T-helper 2 cell treated with Interferon-gamma antibody and Interleukin-4, amounts not matched to agents 5 μg/mL and 100 μg/mL, for 36 hours (primary cell): ENCODE measurements around the gene METTL25B.

ENCODE experiments used
- DNase-seq: peaks from one replicate; pipeline ENCODE4 v3.0.0; 2021; ENCODE audit warnings: low spot score
- H3K27ac Mint-ChIP-seq: one replicate; pipeline ENCODE4 v1.8.0; 2021; ENCODE audit warnings: mild to moderate bottlenecking, mixed read lengths
- H3K27me3 Mint-ChIP-seq: one replicate; pipeline ENCODE4 v1.8.0; 2021; ENCODE audit warnings: low read depth, mixed read lengths
- H3K36me3 Mint-ChIP-seq: one replicate; pipeline ENCODE4 v1.8.0; 2021; ENCODE audit warnings: low read depth, mixed read lengths
- H3K4me1 Mint-ChIP-seq: one replicate; pipeline ENCODE4 v1.8.0; 2021; ENCODE audit warnings: low read depth, mixed read lengths
- H3K4me3 Mint-ChIP-seq: one replicate; pipeline ENCODE4 v1.8.0; 2022; ENCODE audit warnings: mild to moderate bottlenecking, moderate library complexity, mixed read lengths
- H3K9me3 Mint-ChIP-seq: one replicate; pipeline ENCODE4 v1.8.0; 2021; ENCODE audit warnings: mixed read lengths

METTL25B gene

DNA sequence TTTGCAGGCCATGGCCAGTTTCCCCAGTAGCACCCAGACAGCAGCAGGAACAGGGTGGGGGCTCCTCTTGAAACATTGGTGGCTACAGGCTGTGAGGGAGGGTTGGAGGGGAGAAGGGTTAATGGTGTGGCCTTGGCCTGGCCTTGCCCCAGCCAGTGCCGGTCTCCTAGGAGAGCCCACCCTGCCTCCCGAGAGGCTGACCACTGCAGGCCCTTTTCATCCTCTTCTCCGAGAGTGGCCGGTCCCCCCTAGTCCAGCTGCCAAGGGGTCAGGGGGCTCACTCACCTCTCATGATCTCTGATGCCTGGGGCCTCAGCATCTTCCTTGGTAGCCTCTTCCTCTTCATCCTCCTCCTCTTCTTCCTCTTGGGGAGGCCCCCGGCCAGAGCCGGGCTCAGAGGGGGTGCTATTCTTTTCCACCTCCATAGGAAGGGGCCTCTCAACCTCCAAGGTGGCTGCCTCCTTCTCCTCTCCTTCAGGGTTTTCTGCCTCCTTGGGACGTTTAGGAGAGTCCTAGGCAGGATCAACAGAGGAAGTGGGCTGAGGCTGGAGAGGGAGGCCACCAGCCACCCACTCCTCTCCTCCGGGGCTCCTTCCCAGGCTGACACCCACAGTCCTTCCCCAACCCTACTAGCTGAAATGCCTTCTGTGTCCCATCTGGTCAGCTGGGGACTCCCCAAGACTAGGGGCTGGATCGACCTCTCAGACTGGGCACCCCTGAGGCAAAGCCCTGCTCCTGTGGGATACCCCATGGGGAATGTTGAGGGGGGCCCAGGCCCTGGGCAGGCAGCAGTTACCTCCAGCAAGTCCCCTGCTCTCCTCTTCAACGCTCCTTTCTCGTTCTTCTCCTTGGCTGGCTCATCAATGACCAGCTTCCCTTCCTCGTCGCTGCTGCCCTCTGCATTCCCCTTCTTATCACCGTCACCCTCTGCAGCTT is 15.4 kb downstream of the METTL25B start:
- H3K27me3 Mint-ChIP-seq: no peaks in the 10 kb centered on the region
- H3K27ac Mint-ChIP-seq: peak overlapping the region; percentile 24
- H3K36me3 Mint-ChIP-seq: peaks cover 43% of the 10 kb centered on the region
- no peak overlapping the region for H3K4me3 Mint-ChIP-seq
- peaks cover 47% of the 10 kb centered on the region for H3K4me1 Mint-ChIP-seq
- no peaks in the 10 kb centered on the region for H3K9me3 Mint-ChIP-seq
- no peak for DNase-seq

DNA sequence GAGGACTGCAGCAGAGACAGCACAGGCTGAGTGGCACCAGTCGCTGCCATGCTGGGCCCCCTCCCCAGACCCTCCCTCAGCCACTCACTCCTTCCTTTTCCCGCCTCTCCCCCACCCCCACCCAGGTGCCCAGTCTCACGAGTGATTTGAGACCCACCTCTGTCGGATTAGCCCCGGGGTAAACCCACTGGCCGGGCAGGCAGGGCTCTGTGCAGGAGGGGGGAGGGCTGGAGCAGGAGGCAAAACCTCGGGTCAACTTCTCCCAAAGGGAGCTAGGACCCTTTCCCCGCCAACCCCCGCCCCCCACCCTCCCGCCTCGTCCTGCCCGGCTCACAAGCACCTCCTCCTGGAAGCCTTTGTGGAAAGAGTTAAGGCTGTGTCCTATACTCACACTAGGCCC is 16.1 kb downstream of the METTL25B start:
- peaks cover 50% of the 10 kb centered on the region for H3K36me3 Mint-ChIP-seq
- no peaks in the 10 kb centered on the region for H3K27me3 Mint-ChIP-seq
- peaks cover 54% of the 10 kb centered on the region for H3K4me1 Mint-ChIP-seq
- DNase-seq: no peak
- H3K9me3 Mint-ChIP-seq: no peaks in the 10 kb centered on the region
- H3K4me3 Mint-ChIP-seq: no peak overlapping the region
- H3K27ac Mint-ChIP-seq: peak overlapping the region; percentile 56

DNA sequence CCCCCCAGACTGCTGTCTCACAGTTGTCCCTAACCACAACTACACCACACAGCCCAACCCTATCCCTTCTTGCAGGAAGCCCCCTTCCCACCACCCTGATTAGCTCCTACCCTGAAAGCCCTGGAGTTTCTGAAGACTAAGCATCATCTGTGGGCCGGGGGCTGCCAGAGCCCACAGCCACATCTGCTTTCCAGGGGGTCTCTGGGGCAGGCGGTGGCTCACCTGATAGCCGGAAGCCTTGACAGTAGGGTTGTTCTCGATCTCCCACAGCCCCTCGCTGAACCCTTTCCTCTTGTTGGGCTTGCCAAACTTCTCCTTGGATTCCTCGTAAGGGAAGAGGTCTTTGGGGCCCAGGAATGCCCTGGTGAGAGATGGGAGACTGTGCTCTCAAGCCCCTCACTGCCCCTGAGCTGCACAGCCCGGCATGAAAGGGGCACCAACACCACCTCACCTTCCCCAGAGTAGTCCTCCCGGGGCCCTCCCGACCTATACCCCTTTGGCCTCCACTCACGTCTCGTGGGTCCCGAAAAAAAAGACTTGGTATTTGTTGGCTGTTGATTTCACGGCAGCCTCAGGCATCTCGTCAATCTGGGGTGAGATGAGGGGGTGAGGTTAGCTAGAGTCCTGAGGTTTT is 16.6 kb downstream of the METTL25B start:
- H3K36me3 Mint-ChIP-seq: peaks cover 54% of the 10 kb centered on the region
- H3K27ac Mint-ChIP-seq: peak overlapping the region; percentile 56
- H3K4me1 Mint-ChIP-seq: peaks cover 60% of the 10 kb centered on the region
- H3K4me3 Mint-ChIP-seq: no peak overlapping the region
- no peaks in the 10 kb centered on the region for H3K27me3 Mint-ChIP-seq
- H3K9me3 Mint-ChIP-seq: no peaks in the 10 kb centered on the region
- no peak for DNase-seq

DNA sequence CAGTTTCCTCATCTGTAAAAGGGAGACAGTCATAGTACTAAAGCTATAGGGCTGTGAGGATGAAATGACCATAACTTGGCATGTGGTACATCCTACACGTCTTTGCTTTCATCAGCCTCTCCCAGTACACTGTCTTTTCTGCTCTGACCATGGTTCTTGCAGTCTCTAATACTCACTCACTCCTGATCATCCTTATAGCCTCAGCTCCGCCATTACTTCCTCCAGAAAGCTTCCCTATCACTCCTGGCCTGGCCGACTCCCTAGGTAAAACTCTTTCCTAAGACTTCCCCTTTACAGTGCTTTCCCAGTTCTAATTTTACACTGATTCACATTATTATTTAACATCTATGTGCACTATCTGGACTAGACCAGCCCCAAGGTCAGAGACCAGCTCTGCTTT is 17.6 kb downstream of the METTL25B start:
- Mint-ChIP-seq H3K27ac (peak overlapping the region; percentile 90), H3K36me3 (peaks cover 58% of the 10 kb centered on the region), H3K27me3 (no peaks in the 10 kb centered on the region), H3K4me3 (peak overlapping the region; percentile 78), H3K4me1 (peaks cover 56% of the 10 kb centered on the region), H3K9me3 (no peaks in the 10 kb centered on the region)
- no peak for DNase-seq

DNA sequence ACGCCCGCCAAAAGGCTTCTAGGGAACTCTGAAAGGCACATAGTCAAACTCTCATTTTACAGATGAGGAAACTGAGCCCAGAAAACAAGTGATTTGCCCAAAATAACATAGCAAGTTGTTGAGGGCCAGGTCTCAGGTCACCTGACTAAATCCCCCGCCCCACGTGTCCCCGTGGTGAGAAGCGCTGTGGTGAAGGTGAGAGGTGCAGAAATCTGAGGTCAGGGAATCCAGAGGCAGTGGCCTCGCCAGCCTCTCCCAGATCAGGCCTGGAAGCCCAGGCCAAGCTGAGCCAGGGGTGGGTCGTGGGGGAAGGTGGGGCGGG is 18.1 kb downstream of the METTL25B start:
- H3K36me3 Mint-ChIP-seq: peaks cover 54% of the 10 kb centered on the region

GRCh38 chr1:156746728-156747631 is 18.7 kb downstream of the METTL25B start:
- Mint-ChIP-seq H3K36me3 (peaks cover 50% of the 10 kb centered on the region), H3K4me3 (peak overlapping the region; percentile 98), H3K4me1 (peaks cover 50% of the 10 kb centered on the region), H3K27me3 (no peaks in the 10 kb centered on the region), H3K9me3 (no peaks in the 10 kb centered on the region), H3K27ac (peak overlapping the region; percentile 96)
- DNase-seq: no peak

More for the DNA sequence above, 18.1 kb downstream of the METTL25B start:
- Mint-ChIP-seq H3K4me3 (peak overlapping the region; percentile 78), H3K4me1 (peaks cover 53% of the 10 kb centered on the region), H3K9me3 (no peaks in the 10 kb centered on the region), H3K27ac (peak overlapping the region; percentile 90), H3K27me3 (no peaks in the 10 kb centered on the region)
- no peak for DNase-seq

DNA sequence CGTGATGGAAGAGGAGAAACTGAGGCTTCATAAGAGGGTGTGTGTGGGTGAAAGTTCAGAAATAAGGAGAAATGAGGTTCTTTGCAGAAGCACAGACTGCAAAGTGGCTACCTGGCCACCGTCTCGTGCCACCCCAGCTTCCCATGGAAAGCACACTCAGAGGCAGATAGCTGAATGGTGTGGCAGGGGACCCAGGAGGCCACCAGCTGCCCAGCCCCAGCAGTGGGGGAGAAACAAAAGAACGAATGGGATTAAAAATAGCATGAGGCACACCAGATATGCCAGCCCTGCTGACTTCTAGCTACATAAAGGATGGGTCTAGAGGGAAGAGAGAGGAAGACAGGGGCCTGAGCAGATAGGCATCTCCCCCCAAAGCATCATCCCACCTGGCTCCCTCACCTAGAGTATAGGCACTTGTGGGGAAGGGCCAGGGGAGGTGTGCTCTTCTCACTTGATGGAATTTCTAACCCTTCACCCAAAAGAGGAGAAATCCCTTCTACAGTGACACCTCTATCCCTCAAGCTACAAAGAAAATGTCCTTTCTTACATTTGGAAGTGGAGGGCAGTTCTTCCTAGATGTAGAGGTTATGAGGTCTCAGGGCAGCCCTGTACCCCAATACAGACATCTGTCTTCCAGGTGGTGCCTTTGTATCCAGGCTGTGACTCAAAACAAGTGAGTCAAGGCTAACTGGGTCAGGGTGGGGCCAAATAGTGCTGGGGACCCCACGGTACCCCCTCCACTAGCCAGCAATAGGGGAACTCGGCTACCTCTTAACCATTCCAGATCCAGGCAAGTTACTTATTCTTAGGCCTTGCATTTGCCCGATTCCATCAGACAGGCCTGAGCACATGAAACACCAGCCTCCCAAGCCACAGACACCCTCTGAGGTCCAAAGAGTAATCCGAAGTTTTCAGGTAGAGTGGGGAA is 19.7 kb downstream of the METTL25B start:
- peak overlapping the region; percentile 96 for H3K27ac Mint-ChIP-seq
- peaks cover 43% of the 10 kb centered on the region for H3K36me3 Mint-ChIP-seq
- H3K4me1 Mint-ChIP-seq: peaks cover 50% of the 10 kb centered on the region
- no peak for DNase-seq
- H3K9me3 Mint-ChIP-seq: no peaks in the 10 kb centered on the region
- H3K27me3 Mint-ChIP-seq: no peaks in the 10 kb centered on the region
- peak overlapping the region; percentile 98 for H3K4me3 Mint-ChIP-seq

DNA sequence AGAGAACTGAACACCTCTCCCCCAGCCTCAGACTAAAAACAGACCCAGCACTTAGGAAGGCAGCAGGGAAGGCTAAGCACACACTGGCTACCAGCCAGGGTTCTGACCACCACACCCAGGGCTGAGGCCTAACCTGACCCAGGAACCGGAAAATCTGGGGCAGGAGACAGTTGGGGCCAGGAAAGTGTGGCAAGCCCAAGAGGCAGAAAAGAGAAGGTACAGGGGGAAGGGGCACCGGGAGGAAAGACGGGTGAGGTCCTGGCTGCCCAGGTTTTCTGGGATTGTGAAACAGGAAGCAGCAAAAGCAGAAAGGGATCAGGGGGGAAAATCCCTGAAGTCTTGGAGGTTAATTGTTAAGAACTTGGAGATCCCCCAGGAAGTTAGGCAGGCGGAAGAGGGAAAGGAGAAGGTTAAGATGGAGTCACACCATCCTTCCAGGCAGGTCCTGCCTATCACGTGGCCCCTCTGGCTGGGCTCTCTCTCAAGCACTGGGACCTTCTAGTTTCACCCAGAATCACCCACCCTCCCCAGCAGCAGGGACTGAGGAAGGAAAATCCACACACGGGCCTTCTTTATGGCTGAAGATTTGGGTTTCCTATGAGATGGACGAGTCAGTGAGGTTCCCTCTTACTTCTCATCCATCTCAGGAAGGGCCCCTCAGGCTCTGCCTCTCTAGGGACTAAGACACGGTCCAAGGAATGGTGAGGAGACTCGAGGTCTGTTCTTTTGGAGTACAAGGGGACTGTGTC is 20.6 kb downstream of the METTL25B start:
- no peaks in the 10 kb centered on the region for H3K27me3 Mint-ChIP-seq
- peak overlapping the region; percentile 96 for H3K27ac Mint-ChIP-seq
- H3K36me3 Mint-ChIP-seq: peaks cover 39% of the 10 kb centered on the region
- H3K9me3 Mint-ChIP-seq: no peaks in the 10 kb centered on the region
- H3K4me3 Mint-ChIP-seq: peak overlapping the region; percentile 98
- peaks cover 52% of the 10 kb centered on the region for H3K4me1 Mint-ChIP-seq
- DNase-seq: no peak

DNA sequence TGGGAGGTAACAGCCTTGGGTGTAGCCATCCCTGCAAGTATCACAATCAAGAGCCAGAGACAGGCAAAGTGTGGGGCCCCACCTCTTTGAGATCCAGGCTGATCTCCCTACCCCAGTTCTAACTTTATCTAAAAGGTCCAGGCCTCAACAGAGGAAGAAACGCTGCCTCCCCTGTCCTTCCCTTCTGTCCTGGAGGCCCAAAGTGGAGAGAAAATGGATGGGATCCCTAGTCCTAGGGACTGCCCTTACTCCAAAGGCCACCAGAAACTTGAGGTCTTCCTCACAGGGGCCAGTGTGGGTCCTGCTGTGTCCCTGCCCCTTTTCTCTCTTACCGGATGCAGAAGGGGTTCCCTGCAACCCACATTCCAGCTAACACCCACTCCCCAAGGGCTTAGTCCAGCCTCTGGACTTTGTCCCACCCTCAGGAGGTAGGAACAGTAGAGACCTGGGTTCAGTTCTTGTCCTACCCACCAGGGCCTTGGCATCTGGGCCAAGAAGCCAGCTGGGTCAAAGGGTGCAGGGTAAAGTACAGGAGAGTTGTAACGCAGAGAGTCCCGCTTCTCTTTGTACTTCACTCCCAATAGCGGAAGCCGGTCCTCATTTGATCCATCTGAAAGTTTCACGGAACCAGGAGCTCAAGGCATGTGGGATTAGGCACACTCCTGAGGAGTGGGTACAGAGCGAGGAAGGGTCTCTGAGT is 21.3 kb downstream of the METTL25B start:
- DNase-seq: no peak
- no peaks in the 10 kb centered on the region for H3K27me3 Mint-ChIP-seq
- H3K4me1 Mint-ChIP-seq: peaks cover 54% of the 10 kb centered on the region
- H3K9me3 Mint-ChIP-seq: no peaks in the 10 kb centered on the region
- H3K27ac Mint-ChIP-seq: peak overlapping the region; percentile 96
- H3K4me3 Mint-ChIP-seq: peak overlapping the region; percentile 98
- H3K36me3 Mint-ChIP-seq: peaks cover 35% of the 10 kb centered on the region

- peak; percentile 37 for DNase-seq
- Mint-ChIP-seq H3K36me3 (peaks cover 30% of the 10 kb centered on the region), H3K9me3 (no peaks in the 10 kb centered on the region)
Measured at GRCh38 chr1:156750191-156750672, 22.0 kb downstream of the METTL25B start.

DNA sequence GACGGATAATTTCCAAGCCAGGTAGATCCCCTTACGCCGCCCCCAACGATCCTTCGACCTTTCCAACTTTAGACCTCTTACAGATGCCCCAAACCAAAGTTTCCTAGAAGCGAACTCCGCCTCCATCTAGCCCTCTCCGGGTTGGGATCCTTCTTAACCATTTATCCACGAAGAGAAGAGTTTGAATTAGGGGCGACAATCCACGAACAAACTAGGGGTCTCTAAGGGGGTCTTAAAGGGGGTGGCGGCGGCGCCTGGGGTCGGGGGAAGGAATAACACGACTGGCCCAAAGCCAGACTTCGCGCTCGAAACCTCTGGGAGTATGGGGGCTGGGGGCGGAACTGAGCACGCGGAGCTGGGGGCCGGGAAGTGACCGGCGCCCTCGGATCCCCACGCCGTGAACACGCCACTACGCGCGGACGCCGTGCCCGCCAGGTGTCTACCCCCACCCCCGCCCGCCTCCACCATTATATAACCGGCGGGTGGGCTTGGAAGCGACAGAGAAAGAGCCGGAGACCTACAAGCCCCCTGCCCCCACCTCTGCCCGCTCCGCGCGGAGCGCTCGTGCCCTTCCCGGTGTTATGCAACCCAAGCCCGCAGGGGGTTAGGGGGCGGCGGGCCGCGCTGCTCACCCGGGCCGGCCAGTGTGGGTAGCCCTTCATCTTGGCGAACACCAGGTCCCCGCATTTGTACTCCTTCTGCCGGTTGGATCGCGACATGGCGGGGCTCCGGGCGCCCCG is 22.6 kb downstream of the METTL25B start:
- H3K36me3 Mint-ChIP-seq: peaks cover 25% of the 10 kb centered on the region
- H3K4me3 Mint-ChIP-seq: peak overlapping the region; percentile 98
- DNase-seq: peak; percentile 34
- peak overlapping the region; percentile 96 for H3K27ac Mint-ChIP-seq
- H3K27me3 Mint-ChIP-seq: no peaks in the 10 kb centered on the region
- peaks cover 47% of the 10 kb centered on the region for H3K4me1 Mint-ChIP-seq
- no peaks in the 10 kb centered on the region for H3K9me3 Mint-ChIP-seq

More at GRCh38 chr1:156750191-156750672, 22.0 kb downstream of the METTL25B start:
- Mint-ChIP-seq H3K4me3 (peak overlapping the region; percentile 98), H3K4me1 (peaks cover 53% of the 10 kb centered on the region), H3K27me3 (no peaks in the 10 kb centered on the region), H3K27ac (peak overlapping the region; percentile 96)
